Measurements from ENCODE around the gene RRAGC. TPM values are rescaled to one million over a fixed set of nuclear protein-coding genes. Genes with fewer than 3 reads are reported as not detected.
A peak's percentile ranks its signal among the peaks of the same experiment; 100 is the strongest.

RRAGC gene
- total and polyA plus RNA-seq, 10 donors, result 9.4 to 28.1 (median 19.6) TPM

GRCh38 chr1:38806090-38806489 is 53.5 kb downstream of the RRAGC start:
- H3K9me3 ChIP-seq, result no peaks in the 10 kb centered on the region
- no peaks in the 10 kb centered on the region for H3K36me3 ChIP-seq
- WGBS, 5 donors, result 90 to 100% (median 95%) methylated on average over 1 of the region's 1 CpG
- intact Hi-C loops (cut with DNase I; ENCODE audit: low total_unique reads), result no loop called here
- H3K4me3 ChIP-seq, result no peak overlapping the region
- TF ChIP-seq POLR2A (IDR thresholded peaks at IDR 0.05), result no peak
- TF ChIP-seq CTCF (IDR thresholded peaks at IDR 0.05 in 8 of 11, conservative IDR thresholded peaks at IDR 0.05 in 3 of 11), result no peak
- no peak for TF ChIP-seq POLR2AphosphoS5 (IDR thresholded peaks at IDR 0.05)
- H3K27ac ChIP-seq, result no peak overlapping the region
- DNase-seq, result no peak
- H3K4me1 ChIP-seq, result peaks cover 0 to 16% (median 11%) of the 10 kb centered on the region in 6 donors
- peaks cover 0 to 88% (median 41%) of the 10 kb centered on the region in 7 donors for H3K27me3 ChIP-seq (replicated peaks in 1 of 7)

GRCh38 chr1:38805036-38805435 is 54.5 kb downstream of the RRAGC start:
- intact Hi-C loops (cut with DNase I; ENCODE audit: low total_unique reads), result no loop called here
- H3K27ac ChIP-seq, result no peak overlapping the region
- H3K36me3 ChIP-seq, result no peaks in the 10 kb centered on the region
- H3K4me3 ChIP-seq, result no peak overlapping the region
- WGBS, 5 donors, result 60 to 74% (median 66%) methylated on average over 8 of the region's 8 CpGs
- no peak for TF ChIP-seq POLR2AphosphoS5 (IDR thresholded peaks at IDR 0.05)
- TF ChIP-seq CTCF (IDR thresholded peaks at IDR 0.05 in 8 of 11, conservative IDR thresholded peaks at IDR 0.05 in 3 of 11), result no peak
- no peak for DNase-seq
- H3K9me3 ChIP-seq, result no peaks in the 10 kb centered on the region
- H3K27me3 ChIP-seq (replicated peaks in 1 of 7), result peaks cover 0 to 82% (median 41%) of the 10 kb centered on the region in 7 donors
- peaks cover 0 to 16% (median 11%) of the 10 kb centered on the region in 6 donors for H3K4me1 ChIP-seq

- Histone ChIP-seq H3K27me3 (replicated peaks in 1 of 7) (peaks cover 0 to 76% (median 41%) of the 10 kb centered on the region in 7 donors), H3K27ac (no peak overlapping the region), H3K4me3 (peak overlapping the region in 7 of 8 donors; percentile 13 to 61 (median 28)), H3K36me3 (no peaks in the 10 kb centered on the region), H3K4me1 (peaks cover 0 to 16% (median 11%) of the 10 kb centered on the region in 6 donors), H3K9me3 (no peaks in the 10 kb centered on the region)
- no peak for DNase-seq
- TF ChIP-seq POLR2A (IDR thresholded peaks at IDR 0.05) (no peak), POLR2AphosphoS5 (IDR thresholded peaks at IDR 0.05) (no peak), CTCF (IDR thresholded peaks at IDR 0.05 in 8 of 11, conservative IDR thresholded peaks at IDR 0.05 in 3 of 11) (no peak)
- 3 to 9% (median 3%) methylated on average over 39 to 81 of the region's 81 CpGs for WGBS, 5 donors
- intact Hi-C loops (cut with DNase I; ENCODE audit: low total_unique reads), result no loop called here
Measured at GRCh38 chr1:38804062-38804886, 55.3 kb downstream of the RRAGC start.

GRCh38 chr1:38803647-38804046 is 55.9 kb downstream of the RRAGC start:
- intact Hi-C loops (cut with DNase I; ENCODE audit: low total_unique reads), result no loop called here

More at GRCh38 chr1:38803647-38804046, 55.9 kb downstream of the RRAGC start:
- no peak overlapping the region for H3K27ac ChIP-seq
- peaks cover 0 to 76% (median 41%) of the 10 kb centered on the region in 7 donors for H3K27me3 ChIP-seq (replicated peaks in 1 of 7)
- no peaks in the 10 kb centered on the region for H3K9me3 ChIP-seq
- peaks cover 0 to 16% (median 11%) of the 10 kb centered on the region in 6 donors for H3K4me1 ChIP-seq
- no peaks in the 10 kb centered on the region for H3K36me3 ChIP-seq
- TF ChIP-seq CTCF (IDR thresholded peaks at IDR 0.05 in 8 of 11, conservative IDR thresholded peaks at IDR 0.05 in 3 of 11) (no peak), POLR2A (IDR thresholded peaks at IDR 0.05) (no peak), POLR2AphosphoS5 (IDR thresholded peaks at IDR 0.05) (no peak)
- H3K4me3 ChIP-seq, result peak overlapping the region in 5 of 8 donors; percentile 13 to 61 (median 32)
- no peak for DNase-seq
- WGBS, 5 donors, result 14 to 21% (median 18%) methylated on average over 8 of the region's 8 CpGs
